Mammary epithelial cell (primary cell): ENCODE results near the gene JPH4.

Source experiments
- CTCF ChIP-seq, 2 donors: IDR thresholded peaks in 1 of 2; conservative IDR thresholded peaks in 1 of 2; 2 replicates each; pipeline ENCODE4 v1.5.1; 2011 to 2012; ENCODE audit warnings: inconsistent platforms in 2 of 2, low read length in 2 of 2, mild to moderate bottlenecking in 2 of 2, control low read depth in 1 of 2, low read depth in 1 of 2; ENCODE audit not compliant: insufficient read depth in 1 of 2; ENCODE audit errors: extremely low read depth in 1 of 2
- EZH2 ChIP-seq: IDR thresholded peaks from 2 replicates; pipeline ENCODE4 v1.6.1; 2012; ENCODE audit warnings: low read length, inconsistent platforms, borderline replicate concordance

- TF ChIP-seq CTCF (conservative IDR thresholded peaks at IDR 0.05 in 1 of 2, IDR thresholded peaks at IDR 0.05 in 1 of 2; ENCODE audit: extremely low read depth in 1 of 2, insufficient read depth in 1 of 2, low read depth in 1 of 2, low read length in 2 of 2) (no peak), EZH2 (no peak)
These were observed 32.3 kb upstream of the JPH4 start for GRCh38 chr14:23610815-23611289.
